A673 (cell line): ENCODE data around the gene GPR153. TPM values are rescaled to one million over a fixed set of nuclear protein-coding genes. Genes with fewer than 3 reads are reported as not detected.

ENCODE experiments used
- BruUV-seq: library from RNA; stranded (reverse); fragments of 400-500 nt; replicated peaks from 2 replicates; lab custom pipeline; 2021; lab: Mats Ljungman, UMichigan
- CTCF ChIA-PET: fragments of 300-600 bp; sonication (Branson Sonifier 250); formaldehyde crosslinking; loops from one replicate; lab custom pipeline; 2022; ENCODE audit warnings: antibody characterized with exemption; lab: Charles Lee
- POLR2A ChIA-PET: fragments of 300-600 bp; sonication (Branson Sonifier 250); formaldehyde crosslinking; loops from one replicate; lab custom pipeline; 2022; ENCODE audit warnings: antibody characterized with exemption; ENCODE audit not compliant: low non-redundant PET; lab: Charles Lee
- DNase-seq: peaks from one replicate; pipeline ENCODE4 v3.0.0-alpha.2; 2015; ENCODE audit warnings: low spot score
- H3K27ac ChIP-seq: fragments of 200-600 bp; sonication (generic); 2 replicates; pipeline ENCODE4 v1.5.1; 2016; ENCODE audit warnings: mixed run types, low read depth, mild to moderate bottlenecking, mixed read lengths, antibody characterized with exemption, low read length; ENCODE audit not compliant: poor library complexity, severe bottlenecking
- H3K27me3 ChIP-seq: fragments of 200-600 bp; sonication (generic); replicated peaks from 2 replicates; pipeline ENCODE4 v1.6.1; 2017; ENCODE audit warnings: mixed run types, low read depth, mild to moderate bottlenecking, mixed read lengths, antibody characterized with exemption, low read length; ENCODE audit not compliant: insufficient read depth, poor library complexity
- H3K36me3 ChIP-seq: fragments of 200-600 bp; sonication (generic); 2 replicates; pipeline ENCODE4 v1.6.1; 2016; ENCODE audit warnings: mixed run types, mild to moderate bottlenecking, mixed read lengths, antibody characterized with exemption, low read length; ENCODE audit not compliant: insufficient read depth, poor library complexity, severe bottlenecking
- H3K4me1 ChIP-seq: fragments of 200-600 bp; sonication (generic); 2 replicates; pipeline ENCODE4 v1.6.1; 2017; ENCODE audit warnings: mixed run types, mild to moderate bottlenecking, mixed read lengths, antibody characterized with exemption, low read length; ENCODE audit not compliant: insufficient read depth, poor library complexity, severe bottlenecking
- H3K4me3 ChIP-seq: fragments of 200-600 bp; sonication (generic); 2 replicates; pipeline ENCODE4 v1.5.1; 2016; ENCODE audit warnings: low read depth, mixed run types, mild to moderate bottlenecking, mixed read lengths, low read length; ENCODE audit not compliant: poor library complexity, severe bottlenecking
- H3K9me3 ChIP-seq: fragments of 200-600 bp; sonication (generic); 2 replicates; pipeline ENCODE4 v1.6.1; 2016; ENCODE audit warnings: mixed run types, low read depth, mild to moderate bottlenecking, mixed read lengths, antibody characterized with exemption, low read length; ENCODE audit not compliant: poor library complexity, severe bottlenecking
- EZH2 ChIP-seq: fragments of 200-600 bp; sonication (generic); IDR thresholded peaks from 2 replicates; pipeline ENCODE4 v1.6.1; 2017; ENCODE audit warnings: borderline replicate concordance, low read depth, mild to moderate bottlenecking, mixed read lengths, antibody characterized with exemption, low read length; ENCODE audit not compliant: poor library complexity, severe bottlenecking
- intact Hi-C: fragments of 100-400 bp; cut with micrococcal nuclease; formaldehyde crosslinking; loops from one replicate; pipeline ENCODE4 v1.10.0; 2022; ENCODE audit not compliant: unreplicated experiment
- total RNA-seq: library from RNA; stranded (reverse); gene quantifications from 2 replicates; pipeline ENCODE4 v1.2.3, GENCODE V29; 2021
- TF ChIP-seq, protein P1 (sequence below): fragments of 300-800, 200-600 bp; sonication (generic); conservative IDR thresholded peaks from 2 replicates; pipeline ENCODE4 v1.5.1; 2017; ENCODE audit warnings: low read depth, mild to moderate bottlenecking, antibody characterized with exemption, low read length, moderate library complexity, mixed read lengths

Gene GPR153
- total RNA-seq, 1 experiment from 2014 or later = 8.4 TPM

DNA sequence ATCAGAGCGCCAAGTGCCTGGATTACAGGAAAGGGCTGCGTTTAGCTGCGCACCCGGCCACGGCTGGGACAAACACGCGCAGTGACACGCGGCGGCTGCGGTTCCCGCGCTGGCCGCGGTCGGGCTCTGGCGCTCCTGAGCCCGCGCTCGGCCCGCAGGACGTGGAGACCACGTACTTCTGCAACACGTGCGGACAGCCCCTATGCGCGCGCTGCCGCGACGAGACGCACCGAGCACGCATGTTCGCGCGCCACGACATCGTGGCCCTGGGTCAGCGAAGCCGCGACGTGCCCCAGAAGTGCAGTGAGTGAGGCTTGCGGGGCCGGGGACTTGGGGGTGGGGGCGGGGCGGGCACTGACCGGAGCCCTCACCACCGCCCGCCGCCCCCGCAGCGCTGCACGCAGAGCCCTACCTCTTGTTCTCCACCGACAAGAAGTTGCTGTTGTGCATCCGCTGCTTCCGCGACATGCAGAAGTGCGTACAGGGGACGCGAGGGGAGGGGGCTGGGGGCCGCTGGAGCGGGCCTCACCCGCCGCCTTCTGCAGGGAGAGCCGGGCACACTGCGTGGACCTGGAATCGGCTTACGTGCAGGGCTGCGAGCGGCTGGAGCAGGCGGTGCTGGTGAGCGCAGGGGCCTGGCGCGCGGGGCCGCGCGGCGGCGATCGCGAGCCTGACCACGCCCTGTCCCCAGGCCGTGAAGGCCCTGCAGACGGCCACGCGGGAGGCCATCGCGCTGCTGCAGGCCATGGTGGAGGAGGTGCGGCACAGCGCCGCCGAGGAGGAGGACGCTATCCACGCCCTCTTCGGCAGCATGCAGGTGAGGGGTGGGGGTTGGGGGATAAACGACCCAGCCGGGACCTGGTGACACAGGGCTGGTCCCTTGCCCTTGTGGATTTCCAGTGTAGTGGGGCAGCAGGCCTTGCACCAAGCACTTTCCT, 51.9 kb downstream of the GPR153 start:
- DNase-seq = peak; percentile 79
- H3K9me3 ChIP-seq = no peaks in the 10 kb centered on the region
- CTCF ChIA-PET = interaction anchor here (0.7 kb wide), 2 partner anchors 26 to 33 kb away, joined by 4 to 5 read pairs; no protein-coding TSS in a partner anchor
- no peaks in the 10 kb centered on the region for H3K27me3 ChIP-seq
- TF ChIP-seq, protein P1, sequence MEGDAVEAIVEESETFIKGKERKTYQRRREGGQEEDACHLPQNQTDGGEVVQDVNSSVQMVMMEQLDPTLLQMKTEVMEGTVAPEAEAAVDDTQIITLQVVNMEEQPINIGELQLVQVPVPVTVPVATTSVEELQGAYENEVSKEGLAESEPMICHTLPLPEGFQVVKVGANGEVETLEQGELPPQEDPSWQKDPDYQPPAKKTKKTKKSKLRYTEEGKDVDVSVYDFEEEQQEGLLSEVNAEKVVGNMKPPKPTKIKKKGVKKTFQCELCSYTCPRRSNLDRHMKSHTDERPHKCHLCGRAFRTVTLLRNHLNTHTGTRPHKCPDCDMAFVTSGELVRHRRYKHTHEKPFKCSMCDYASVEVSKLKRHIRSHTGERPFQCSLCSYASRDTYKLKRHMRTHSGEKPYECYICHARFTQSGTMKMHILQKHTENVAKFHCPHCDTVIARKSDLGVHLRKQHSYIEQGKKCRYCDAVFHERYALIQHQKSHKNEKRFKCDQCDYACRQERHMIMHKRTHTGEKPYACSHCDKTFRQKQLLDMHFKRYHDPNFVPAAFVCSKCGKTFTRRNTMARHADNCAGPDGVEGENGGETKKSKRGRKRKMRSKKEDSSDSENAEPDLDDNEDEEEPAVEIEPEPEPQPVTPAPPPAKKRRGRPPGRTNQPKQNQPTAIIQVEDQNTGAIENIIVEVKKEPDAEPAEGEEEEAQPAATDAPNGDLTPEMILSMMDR = peak; percentile 57
- no peak for TF ChIP-seq EZH2
- no peak overlapping the region for H3K27ac ChIP-seq
- H3K4me1 ChIP-seq = peaks cover 21% of the 10 kb centered on the region
- POLR2A ChIA-PET = no interaction called here
- intact Hi-C loops = no loop called here
- no peaks in the 10 kb centered on the region for H3K36me3 ChIP-seq
- no TSS peak for BruUV-seq
- peak overlapping the region; percentile 45 for H3K4me3 ChIP-seq

DNA sequence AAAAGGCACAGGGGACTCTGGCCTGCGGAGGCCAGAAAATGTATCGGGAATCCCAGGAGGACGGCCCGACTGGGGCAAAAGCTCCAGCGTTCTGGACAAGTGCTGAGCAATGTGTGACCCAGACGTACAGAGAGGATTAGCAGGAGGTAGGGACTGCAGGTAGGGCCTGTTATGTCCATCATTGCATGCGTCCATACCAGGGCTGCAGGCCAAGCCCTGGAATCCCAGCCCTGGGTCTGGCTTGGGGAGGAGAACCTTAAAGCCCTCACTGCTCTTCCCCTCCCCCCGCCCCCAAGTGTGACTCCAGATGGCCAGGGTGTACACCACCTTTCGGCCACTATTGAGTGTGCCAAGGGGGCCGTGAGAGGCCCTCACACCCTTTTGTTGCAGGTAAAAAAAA, 53.0 kb downstream of the GPR153 start:
- TF ChIP-seq, protein P1 = no peak
- no peak for TF ChIP-seq EZH2
- ChIA-PET POLR2A (no interaction called here), CTCF (interaction anchor here (0.7 kb wide), 2 partner anchors 25 to 34 kb away, joined by 4 to 5 read pairs; no protein-coding TSS in a partner anchor)
- no peaks in the 10 kb centered on the region for H3K27me3 ChIP-seq
- H3K4me3 ChIP-seq = no peak overlapping the region
- DNase-seq = no peak
- H3K4me1 ChIP-seq = peaks cover 21% of the 10 kb centered on the region
- intact Hi-C loops = no loop called here
- no peak overlapping the region for H3K27ac ChIP-seq
- no TSS peak for BruUV-seq
- no peaks in the 10 kb centered on the region for H3K36me3 ChIP-seq
- no peaks in the 10 kb centered on the region for H3K9me3 ChIP-seq

DNA sequence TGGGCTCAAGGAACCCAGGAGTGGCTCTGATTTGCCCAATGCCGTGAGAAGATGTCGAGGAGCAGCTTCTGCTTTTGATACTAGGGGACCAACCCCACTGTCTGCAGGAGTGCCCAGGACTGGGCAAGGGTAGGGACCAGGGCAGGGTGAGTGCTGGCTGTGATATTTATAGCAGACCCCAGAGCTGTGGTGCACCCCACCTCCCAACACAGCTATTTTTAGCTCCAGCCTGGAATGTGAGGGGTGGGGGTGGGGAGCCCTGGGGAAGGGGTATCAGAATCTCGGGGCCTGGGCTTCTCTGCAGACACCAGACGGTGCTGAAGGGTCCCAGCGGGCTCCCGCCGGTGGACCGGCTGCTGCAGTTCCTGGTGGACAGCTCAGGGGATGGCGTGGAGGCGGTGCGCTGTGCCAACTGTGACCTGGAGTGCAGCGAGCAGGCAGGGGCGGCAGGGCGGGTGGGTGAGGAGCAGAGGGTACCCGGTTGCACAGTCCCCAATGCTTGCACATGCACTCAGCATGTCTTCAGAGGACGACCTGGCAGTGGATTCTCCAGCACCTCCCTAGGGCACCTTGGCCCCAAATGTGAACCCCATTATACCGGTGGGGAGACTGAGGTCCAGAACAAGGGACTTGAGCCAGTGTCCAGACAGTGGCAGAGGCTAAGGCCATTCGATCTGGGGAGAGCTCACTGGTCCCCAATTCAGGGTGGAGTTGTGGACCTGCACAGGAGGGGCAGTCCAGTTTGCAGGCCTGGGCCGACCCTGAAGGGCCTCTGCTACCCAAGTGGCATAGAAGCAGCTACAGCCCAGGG, 53.6 kb downstream of the GPR153 start:
- H3K27ac ChIP-seq = no peak overlapping the region
- no TSS peak for BruUV-seq
- DNase-seq = no peak
- no peaks in the 10 kb centered on the region for H3K36me3 ChIP-seq
- no peak overlapping the region for H3K4me3 ChIP-seq
- H3K9me3 ChIP-seq = no peaks in the 10 kb centered on the region
- CTCF ChIA-PET = interaction anchor here (0.6 kb wide), 1 partner anchor 671 kb away, joined by 4 read pairs; no protein-coding TSS in a partner anchor
- H3K4me1 ChIP-seq = peaks cover 21% of the 10 kb centered on the region
- H3K27me3 ChIP-seq = no peaks in the 10 kb centered on the region
- TF ChIP-seq, protein P1 = no peak
- no peak for TF ChIP-seq EZH2
- intact Hi-C loops = no loop called here
- POLR2A ChIA-PET = no interaction called here
